Fibroblast of villous mesenchyme (primary cell): Measurements from ENCODE around the gene FN3K. TPM values are rescaled to one million over a fixed set of nuclear protein-coding genes. Genes with fewer than 3 reads are reported as not detected.

Experiments
- DNase-seq: peaks from one replicate; pipeline ENCODE4 v3.0.0-alpha.2; 2010; ENCODE audit warnings: low read depth
- H3K4me3 ChIP-seq: 2 replicates; pipeline ENCODE4 v1.5.1; 2011; ENCODE audit warnings: low read depth, mild to moderate bottlenecking, low read length
- CTCF ChIP-seq: IDR thresholded peaks from 2 replicates; pipeline ENCODE4 v1.5.1; 2012; ENCODE audit warnings: low read depth, mild to moderate bottlenecking, low read length; ENCODE audit not compliant: insufficient read depth
- total RNA-seq: library from RNA; depleted of rRNA; stranded (reverse); fragments of >200 nt; gene quantifications from 2 replicates; pipeline ENCODE4 v1.2.3, GENCODE V29; 2012

The FN3K gene
- 2.2 and 2.9 TPM in 2 replicates for total RNA-seq

- H3K4me3 ChIP-seq: peak within 1 kb of the TSS; percentile 63
- no peak for TF ChIP-seq CTCF
- peak; percentile 82 for DNase-seq
Measured at GRCh38 chr17:82734987-82735866, at the start of gene FN3K. FN3K (plus strand) TSS chr17:82735615; CDS start chr17:82735637, 22 bp downstream.

- TF ChIP-seq CTCF: no peak
- DNase-seq: no peak
- no peak overlapping the region for H3K4me3 ChIP-seq
Measured at GRCh38 chr17:82686366-82687324, 48.8 kb upstream of the FN3K start.

GRCh38 chr17:82687375-82687861 lies 48.0 kb upstream of the FN3K start:
- H3K4me3 ChIP-seq: no peak overlapping the region
- peak; percentile 62 for DNase-seq
- no peak for TF ChIP-seq CTCF

GRCh38 chr17:82687871-82688270 lies 47.5 kb upstream of the FN3K start:
- TF ChIP-seq CTCF: no peak

GRCh38 chr17:82689077-82689476 lies 46.3 kb upstream of the FN3K start:
- DNase-seq: no peak
- TF ChIP-seq CTCF: no peak
- no peak overlapping the region for H3K4me3 ChIP-seq

More at GRCh38 chr17:82687871-82688270, 47.5 kb upstream of the FN3K start:
- no peak overlapping the region for H3K4me3 ChIP-seq
- no peak for DNase-seq

GRCh38 chr17:82690786-82691489 lies 44.5 kb upstream of the FN3K start:
- H3K4me3 ChIP-seq: no peak overlapping the region
- DNase-seq: no peak
- TF ChIP-seq CTCF: no peak
